ENCODE results near the gene ISLR2.
A peak's percentile ranks its signal among the peaks of the same experiment; 100 is the strongest.

ISLR2 gene

GRCh38 chr15:74129586-74130154, 716 bp upstream of the ISLR2 start:
- peak in 1 of 2 experiments; percentile 5 for DNase-seq

- no peak for DNase-seq
Observed at GRCh38 chr15:74130849-74131627, 652 bp downstream of the ISLR2 start.

GRCh38 chr15:74131628-74132413, 1.4 kb downstream of the ISLR2 start:
- DNase-seq, result no peak

GRCh38 chr15:74132681-74133651, 2.6 kb downstream of the ISLR2 start:
- no peak for DNase-seq

GRCh38 chr15:74133694-74134386, 3.5 kb downstream of the ISLR2 start:
- no peak for DNase-seq

GRCh38 chr15:74134387-74135027, 4.1 kb downstream of the ISLR2 start:
- no peak for DNase-seq

GRCh38 chr15:74135041-74135565, 4.7 kb downstream of the ISLR2 start:
- DNase-seq, result no peak

GRCh38 chr15:74136540-74136813, 6.1 kb downstream of the ISLR2 start:
- DNase-seq, result no peak

- no peak for DNase-seq
Observed at GRCh38 chr15:74136814-74137536, 6.6 kb downstream of the ISLR2 start.

- DNase-seq, result no peak
Observed at GRCh38 chr15:74137537-74137894, 7.1 kb downstream of the ISLR2 start.

GRCh38 chr15:74138642-74139041, 8.3 kb downstream of the ISLR2 start:
- no peak for DNase-seq

- no peak for DNase-seq
Observed at GRCh38 chr15:74141591-74141990, 11.2 kb downstream of the ISLR2 start.

- no peak for DNase-seq
Observed at GRCh38 chr15:74144153-74144775, 13.9 kb downstream of the ISLR2 start.

- no peak for DNase-seq
Observed at GRCh38 chr15:74146277-74146800, 16.0 kb downstream of the ISLR2 start.

GRCh38 chr15:74147051-74147450, 16.7 kb downstream of the ISLR2 start:
- DNase-seq, result no peak

GRCh38 chr15:74155766-74156417, 25.5 kb downstream of the ISLR2 start:
- no peak for DNase-seq

GRCh38 chr15:74156678-74157411, 26.5 kb downstream of the ISLR2 start:
- DNase-seq, result no peak

GRCh38 chr15:74157868-74158827, 27.8 kb downstream of the ISLR2 start:
- no peak for DNase-seq

All from NCI-H1930 (cell line).